Measurements from ENCODE around the gene UBA7. TPM values are rescaled to one million over a fixed set of nuclear protein-coding genes. Genes with fewer than 3 reads are reported as not detected.

UBA7 gene
- total and polyA plus RNA-seq, 2 of the 8 experiments (the other 6 are each of a cell fraction or from before 2014, with no cell fraction given) = 0.34 to 0.65 TPM

DNA sequence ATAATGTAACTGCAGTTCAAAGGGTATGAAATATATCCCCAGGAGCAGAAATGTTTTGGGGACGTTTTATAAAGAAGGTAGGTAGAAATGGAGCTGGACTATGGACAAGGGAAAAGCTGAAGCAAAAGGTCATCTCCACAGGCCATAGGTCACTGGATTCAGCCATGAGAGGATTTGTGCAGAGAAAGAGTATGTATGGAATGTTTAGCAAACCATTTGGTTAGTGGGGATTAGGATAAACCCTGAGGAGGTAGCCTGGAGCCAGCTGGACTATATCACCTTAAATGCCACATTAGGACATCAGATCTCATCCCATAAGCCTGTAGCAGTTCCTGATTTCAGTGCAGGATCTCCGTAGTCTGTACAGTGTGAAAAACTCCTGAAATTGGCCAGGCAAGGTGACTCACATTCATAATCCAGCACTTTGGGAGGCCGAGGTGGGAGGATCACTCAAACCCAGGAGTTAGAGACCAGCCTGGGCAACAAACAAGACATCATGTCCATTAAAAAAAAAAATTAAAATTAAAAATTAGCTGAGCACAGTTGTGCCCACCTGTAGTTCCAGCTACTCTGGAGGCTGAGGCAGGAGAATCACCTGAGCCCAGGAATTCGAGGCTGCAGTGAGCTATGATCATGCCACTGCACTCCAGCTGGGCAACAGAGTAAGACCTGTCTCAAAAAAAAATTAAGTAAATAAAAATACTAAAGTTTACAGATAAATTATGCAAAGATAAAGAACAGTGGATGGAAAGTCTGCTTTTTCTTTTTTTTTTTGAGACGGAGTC, 32.1 kb downstream of the UBA7 start:
- Histone ChIP-seq H3K4me1 (replicated peaks in 1 of 4; ENCODE audit: control insufficient read depth in 3 of 4, insufficient read depth in 4 of 4, low read length in 3 of 4) (no peaks in the 10 kb centered on the region), H3K9ac (replicated peaks in 1 of 4; ENCODE audit: extremely low read depth in 1 of 4, low read depth in 3 of 4, low read length in 3 of 4) (peak overlapping the region in 1 of 4 experiments; percentile 15; a peak in 1 of 7 replicates), H2BK15ac (ENCODE audit: low read length) (no peak overlapping the region), H3K23ac (ENCODE audit: insufficient read length) (no peak overlapping the region), H3K79me1 (ENCODE audit: low read depth, low read length) (peaks cover 20% of the 10 kb centered on the region), H3K27ac (ENCODE audit: low read depth, low read length) (no peak overlapping the region), H2AK5ac (ENCODE audit: low read depth, low read length) (no peak overlapping the region), H3K36me3 (ENCODE audit: control insufficient read depth in 2 of 4, insufficient read depth in 4 of 4, low read length in 3 of 4) (peaks cover 0 to 13% (median 3%) of the 10 kb centered on the region in 4 experiments; a peak in 5 of 8 replicates), H3K4me3 (ENCODE audit: extremely low read depth in 1 of 4, insufficient read depth in 2 of 4, low read depth in 3 of 4, low read length in 4 of 4) (no peak overlapping the region), H3K9me3 (ENCODE audit: insufficient read depth in 2 of 2, low read depth in 1 of 2, low read length in 1 of 2) (no peaks in the 10 kb centered on the region), H2AFZ (ENCODE audit: low read length) (no peak overlapping the region), H2BK120ac (replicated peaks; ENCODE audit: low read depth, low read length) (no peak overlapping the region), H2BK12ac (ENCODE audit: low read depth, low read length) (no peak overlapping the region), H4K91ac (replicated peaks; ENCODE audit: insufficient read length, low read length) (no peak overlapping the region), H3K56ac (replicated peaks; ENCODE audit: insufficient read length, low read depth, low read length) (no peak overlapping the region), H2BK5ac (ENCODE audit: low read depth, low read length) (no peak overlapping the region), H3K79me2 (ENCODE audit: control insufficient read depth in 1 of 2, insufficient read depth in 2 of 2, low read length in 2 of 2) (peaks cover 0 to 71% of the 10 kb centered on the region in 2 experiments; a peak in 3 of 4 replicates), H3K4ac (replicated peaks; ENCODE audit: insufficient read length, low read depth, low read length) (no peak overlapping the region), H3K18ac (ENCODE audit: extremely low read depth, low read length) (no peak overlapping the region), H4K5ac (ENCODE audit: insufficient read length, low read depth, low read length) (no peak overlapping the region), H4K20me1 (replicated peaks in 1 of 2; ENCODE audit: control insufficient read depth in 1 of 2, insufficient read depth in 2 of 2, low read length in 2 of 2) (peaks cover 4 to 8% of the 10 kb centered on the region in 2 experiments), H3K4me2 (ENCODE audit: insufficient read depth in 1 of 2, low read depth in 2 of 2, low read length in 2 of 2) (no peak overlapping the region), H3K14ac (ENCODE audit: insufficient read length) (no peak overlapping the region), H3K23me2 (ENCODE audit: low read depth, low read length) (peaks cover 5% of the 10 kb centered on the region; the same call in 1 of the 2 replicates), H2BK20ac (ENCODE audit: low read length) (no peak overlapping the region), H4K8ac (ENCODE audit: extremely low read depth, insufficient read depth, low read length) (no peak overlapping the region), H3K27me3 (replicated peaks in 1 of 4; ENCODE audit: control insufficient read depth in 3 of 4, extremely low read depth in 1 of 4, insufficient read depth in 3 of 4, low read length in 3 of 4) (no peaks in the 10 kb centered on the region)
- TF ChIP-seq YY1 (IDR thresholded peaks at IDR 0.05; ENCODE audit: low read depth, low read length) (no peak), SRF (IDR thresholded peaks at IDR 0.05; ENCODE audit: low read depth, low read length) (no peak), ASH2L (IDR thresholded peaks at IDR 0.05; ENCODE audit: low read length) (no peak)
- DNase-seq (ENCODE audit: low read depth in 1 of 2, low spot score in 2 of 2) (no peak), FAIRE-seq (no peak)
- WGBS, 2 experiments (ENCODE audit: extremely low coverage in 1 of 2, insufficient coverage in 1 of 2, insufficient read length in 1 of 2, insufficient replicate concordance in 2 of 2, low coverage in 1 of 2, low lambda C conversion rate in 2 of 2, missing lambda C conversion rate in 1 of 2) = 87% methylated on average over 5 of the region's 5 CpGs; no CpG with 5 or more reads in 1 of the 2 experiments
- POLR2A ChIA-PET (ENCODE audit: partially characterized antibody) = interaction anchor here (0.7 to 1.2 kb wide), 4 partner anchors 9 to 318 kb away, joined by 3 read pairs; no protein-coding TSS in a partner anchor
- CTCF ChIA-PET (ENCODE audit: partially characterized antibody) = interaction anchor here (0.6 to 1.9 kb wide), 6 partner anchors 10 to 477 kb away, joined by 3 to 5 read pairs (median 3); no protein-coding TSS in a partner anchor
